Astrocyte (in vitro differentiated cells and primary cell): ENCODE results near the gene PARD3B. TPM values are rescaled to one million over a fixed set of nuclear protein-coding genes. Genes with fewer than 3 reads are reported as not detected.

Experiments
- DNase-seq: peaks from one replicate; pipeline ENCODE4 v3.0.0-alpha.2; 2010; ENCODE audit warnings: low read depth
- FAIRE-seq: peaks from 2 replicates; lab custom pipeline; 2011; peaks lifted over from hg19 to GRCh38; lab: Jason Lieb, UNC
- H2AFZ ChIP-seq: 2 replicates; pipeline ENCODE4 v1.6.0; 2012; ENCODE audit warnings: low read depth, low read length, inconsistent platforms
- H3K27ac ChIP-seq: 2 replicates; pipeline ENCODE4 v1.5.1; 2011; ENCODE audit warnings: low read depth, low read length, inconsistent platforms
- H3K27me3 ChIP-seq: 2 replicates; pipeline ENCODE4 v1.6.0; 2011; ENCODE audit warnings: low read length, inconsistent platforms; ENCODE audit not compliant: insufficient read depth
- H3K36me3 ChIP-seq: 2 replicates; pipeline ENCODE4 v1.5.1; 2011; ENCODE audit warnings: low read length, inconsistent platforms; ENCODE audit not compliant: insufficient read depth
- H3K4me1 ChIP-seq: 2 replicates; pipeline ENCODE4 v1.5.1; 2011; ENCODE audit warnings: low read length, inconsistent platforms; ENCODE audit not compliant: insufficient read depth
- H3K4me2 ChIP-seq: 2 replicates; pipeline ENCODE4 v1.6.0; 2012; ENCODE audit warnings: low read length, inconsistent platforms
- H3K4me3 ChIP-seq: 2 replicates; pipeline ENCODE4 v1.5.1; 2011; ENCODE audit warnings: low read depth, mild to moderate bottlenecking, low read length, inconsistent platforms; ENCODE audit not compliant: insufficient read depth
- H3K79me2 ChIP-seq: 2 replicates; pipeline ENCODE4 v1.6.0; 2012; ENCODE audit warnings: mild to moderate bottlenecking, low read length, inconsistent platforms; ENCODE audit not compliant: insufficient read depth
- H3K9ac ChIP-seq: 2 replicates; pipeline ENCODE4 v1.6.0; 2012; ENCODE audit warnings: mild to moderate bottlenecking, low read length, inconsistent platforms
- H3K9me3 ChIP-seq: 2 replicates; pipeline ENCODE4 v1.5.1; 2012; ENCODE audit warnings: low read depth, mild to moderate bottlenecking, low read length, inconsistent platforms; ENCODE audit not compliant: insufficient read depth
- H4K20me1 ChIP-seq: 2 replicates; pipeline ENCODE4 v1.6.0; 2012; ENCODE audit warnings: low read length, inconsistent platforms; ENCODE audit not compliant: insufficient read depth
- H3K27ac Mint-ChIP-seq: one replicate; pipeline ENCODE4 v1.8.0; 2021; ENCODE audit warnings: mild to moderate bottlenecking, mixed read lengths; ENCODE audit not compliant: unreplicated experiment
- H3K27me3 Mint-ChIP-seq: one replicate; pipeline ENCODE4 v1.8.0; 2021; ENCODE audit warnings: low read depth, mixed read lengths; ENCODE audit not compliant: unreplicated experiment
- H3K36me3 Mint-ChIP-seq: one replicate; pipeline ENCODE4 v1.8.0; 2021; ENCODE audit warnings: low read depth, mixed read lengths; ENCODE audit not compliant: unreplicated experiment
- H3K4me1 Mint-ChIP-seq: one replicate; pipeline ENCODE4 v1.8.0; 2021; ENCODE audit warnings: low read depth, mixed read lengths; ENCODE audit not compliant: unreplicated experiment
- H3K4me3 Mint-ChIP-seq: one replicate; pipeline ENCODE4 v1.8.0; 2021; ENCODE audit warnings: mild to moderate bottlenecking, moderate library complexity, mixed read lengths; ENCODE audit not compliant: unreplicated experiment
- H3K9me3 Mint-ChIP-seq: one replicate; pipeline ENCODE4 v1.8.0; 2021; ENCODE audit warnings: mild to moderate bottlenecking, mixed read lengths; ENCODE audit not compliant: unreplicated experiment
- EZH2 ChIP-seq: IDR thresholded peaks from 2 replicates; pipeline ENCODE4 v1.6.1; 2012; ENCODE audit warnings: mild to moderate bottlenecking, low read length, inconsistent platforms; ENCODE audit not compliant: insufficient read depth
- total RNA-seq: library from RNA; stranded (reverse); gene quantifications from 2 replicates; pipeline ENCODE4 v1.2.1, GENCODE V29; 2021
- TF ChIP-seq, protein P1 (sequence below): IDR thresholded peaks from 2 replicates; pipeline ENCODE4 v1.5.1; 2011; ENCODE audit warnings: low read depth, mild to moderate bottlenecking, inconsistent platforms, low read length, moderate library complexity; ENCODE audit not compliant: insufficient read depth

PARD3B gene
- total RNA-seq, 1 donor from 2014 or later = 6.5 TPM

DNA sequence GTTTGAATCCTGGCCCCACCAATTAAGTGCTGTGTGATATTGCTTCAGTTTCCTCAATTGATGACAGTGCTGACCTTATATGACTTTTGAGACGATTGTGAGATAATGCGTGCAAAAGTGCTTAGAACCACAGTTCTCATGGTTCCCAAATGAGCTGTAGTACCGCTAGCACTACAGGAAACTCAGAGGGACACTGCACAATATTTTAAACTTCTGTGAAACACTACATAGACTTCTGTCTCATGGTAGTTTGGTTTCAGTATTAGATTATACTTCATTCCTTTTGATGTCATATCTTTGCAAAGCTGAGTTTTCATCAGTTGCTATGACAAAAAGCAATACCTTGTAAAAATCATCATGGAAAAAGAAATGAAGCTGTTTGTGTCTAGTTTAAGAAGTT is 368.0 kb downstream of the PARD3B start:
- H3K4me2 ChIP-seq = no peak overlapping the region
- Mint-ChIP-seq H3K27me3 (no peaks in the 10 kb centered on the region), H3K9me3 (no peaks in the 10 kb centered on the region)

DNA sequence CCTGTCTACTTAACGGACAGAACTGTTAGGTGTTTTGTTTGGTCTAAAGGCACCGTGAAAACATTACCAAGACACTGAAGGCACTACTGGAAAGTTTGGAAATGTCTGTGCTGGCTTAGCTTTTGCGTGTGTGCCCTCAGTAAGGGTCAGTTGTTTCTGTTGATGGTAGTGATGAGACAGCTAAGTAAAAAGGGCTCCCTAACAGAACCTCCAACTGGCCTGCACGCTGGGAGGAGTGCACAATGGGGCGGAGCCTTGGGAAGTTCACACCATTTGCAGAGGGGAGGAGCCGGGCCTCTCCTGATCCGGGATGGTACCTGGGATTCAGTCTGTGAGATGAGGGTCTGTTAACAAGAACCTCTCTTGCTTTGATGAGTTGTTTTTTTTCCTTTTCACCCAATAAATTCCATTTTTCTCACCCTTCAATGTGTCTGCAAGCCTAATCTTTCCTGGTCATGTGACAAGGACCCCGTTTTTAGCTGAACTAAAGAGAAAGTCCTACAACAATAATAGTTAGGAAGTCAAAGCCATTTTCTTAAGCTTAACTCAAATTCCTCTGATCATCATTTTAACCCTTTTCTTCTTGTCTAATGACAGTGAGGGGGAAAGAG is 368.7 kb downstream of the PARD3B start:
- H3K9ac ChIP-seq = no peak overlapping the region
- no peak for FAIRE-seq
- no peaks in the 10 kb centered on the region for H3K4me1 ChIP-seq
- no peaks in the 10 kb centered on the region for H3K9me3 Mint-ChIP-seq
- no peaks in the 10 kb centered on the region for H3K79me2 ChIP-seq
- no peak for DNase-seq
- no peak overlapping the region for H3K4me2 ChIP-seq
- peaks cover 2% of the 10 kb centered on the region for H3K36me3 Mint-ChIP-seq
- H3K27me3 ChIP-seq = no peaks in the 10 kb centered on the region
- H2AFZ ChIP-seq = no peak overlapping the region
- H3K36me3 ChIP-seq = no peaks in the 10 kb centered on the region
- H3K27ac Mint-ChIP-seq = no peak overlapping the region
- H3K4me3 ChIP-seq = no peak overlapping the region
- no peaks in the 10 kb centered on the region for H3K4me1 Mint-ChIP-seq
- H4K20me1 ChIP-seq = no peaks in the 10 kb centered on the region
- H3K9me3 ChIP-seq = no peaks in the 10 kb centered on the region
- no peaks in the 10 kb centered on the region for H3K27me3 Mint-ChIP-seq
- no peak overlapping the region for H3K27ac ChIP-seq
- no peak overlapping the region for H3K4me3 Mint-ChIP-seq
- TF ChIP-seq, protein P1, sequence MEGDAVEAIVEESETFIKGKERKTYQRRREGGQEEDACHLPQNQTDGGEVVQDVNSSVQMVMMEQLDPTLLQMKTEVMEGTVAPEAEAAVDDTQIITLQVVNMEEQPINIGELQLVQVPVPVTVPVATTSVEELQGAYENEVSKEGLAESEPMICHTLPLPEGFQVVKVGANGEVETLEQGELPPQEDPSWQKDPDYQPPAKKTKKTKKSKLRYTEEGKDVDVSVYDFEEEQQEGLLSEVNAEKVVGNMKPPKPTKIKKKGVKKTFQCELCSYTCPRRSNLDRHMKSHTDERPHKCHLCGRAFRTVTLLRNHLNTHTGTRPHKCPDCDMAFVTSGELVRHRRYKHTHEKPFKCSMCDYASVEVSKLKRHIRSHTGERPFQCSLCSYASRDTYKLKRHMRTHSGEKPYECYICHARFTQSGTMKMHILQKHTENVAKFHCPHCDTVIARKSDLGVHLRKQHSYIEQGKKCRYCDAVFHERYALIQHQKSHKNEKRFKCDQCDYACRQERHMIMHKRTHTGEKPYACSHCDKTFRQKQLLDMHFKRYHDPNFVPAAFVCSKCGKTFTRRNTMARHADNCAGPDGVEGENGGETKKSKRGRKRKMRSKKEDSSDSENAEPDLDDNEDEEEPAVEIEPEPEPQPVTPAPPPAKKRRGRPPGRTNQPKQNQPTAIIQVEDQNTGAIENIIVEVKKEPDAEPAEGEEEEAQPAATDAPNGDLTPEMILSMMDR = no peak
- no peak for TF ChIP-seq EZH2

More for the DNA sequence above, 368.0 kb downstream of the PARD3B start:
- Mint-ChIP-seq H3K27ac (no peak overlapping the region), H3K4me1 (no peaks in the 10 kb centered on the region), H3K36me3 (peaks cover 2% of the 10 kb centered on the region), H3K4me3 (no peak overlapping the region)
- H3K27me3 ChIP-seq = no peaks in the 10 kb centered on the region
- no peak overlapping the region for H3K9ac ChIP-seq
- H3K79me2 ChIP-seq = no peaks in the 10 kb centered on the region
- no peaks in the 10 kb centered on the region for H3K4me1 ChIP-seq
- FAIRE-seq (no peak), DNase-seq (no peak)
- no peaks in the 10 kb centered on the region for H3K9me3 ChIP-seq
- H3K4me3 ChIP-seq = no peak overlapping the region
- no peak overlapping the region for H3K27ac ChIP-seq
- TF ChIP-seq, protein P1 = no peak
- no peak for TF ChIP-seq EZH2
- H3K36me3 ChIP-seq = no peaks in the 10 kb centered on the region
- no peak overlapping the region for H2AFZ ChIP-seq
- no peaks in the 10 kb centered on the region for H4K20me1 ChIP-seq

DNA sequence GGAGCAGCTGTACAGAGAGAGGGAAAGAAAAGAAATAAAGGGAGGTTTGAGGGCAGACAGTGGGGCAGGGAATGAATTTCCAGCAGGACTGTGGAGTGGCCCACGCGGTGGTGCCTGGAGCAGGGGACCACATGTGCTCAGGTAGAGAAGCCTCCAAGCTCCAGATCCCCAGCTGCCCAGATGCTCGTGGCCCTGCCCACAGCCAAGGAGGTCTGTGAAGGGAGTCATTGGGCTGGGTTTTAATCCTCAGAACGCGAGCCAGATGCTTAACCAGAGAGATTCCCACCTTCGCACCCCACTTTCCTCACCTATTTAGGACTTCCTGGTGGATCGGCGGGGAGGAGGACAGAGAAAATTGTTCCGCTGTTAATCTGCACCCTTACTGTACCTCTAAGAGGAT is 369.4 kb downstream of the PARD3B start:
- no peaks in the 10 kb centered on the region for H3K36me3 ChIP-seq
- Mint-ChIP-seq H3K27ac (no peak overlapping the region), H3K27me3 (no peaks in the 10 kb centered on the region), H3K9me3 (no peaks in the 10 kb centered on the region), H3K4me1 (no peaks in the 10 kb centered on the region), H3K36me3 (peaks cover 2% of the 10 kb centered on the region), H3K4me3 (no peak overlapping the region)
- H3K9me3 ChIP-seq = no peaks in the 10 kb centered on the region
- TF ChIP-seq EZH2 = no peak
- TF ChIP-seq, protein P1 = no peak
- no peaks in the 10 kb centered on the region for H3K27me3 ChIP-seq
- H3K27ac ChIP-seq = no peak overlapping the region
- H3K4me2 ChIP-seq = no peak overlapping the region
- no peaks in the 10 kb centered on the region for H3K79me2 ChIP-seq
- FAIRE-seq (no peak), DNase-seq (no peak)
- no peak overlapping the region for H2AFZ ChIP-seq
- no peaks in the 10 kb centered on the region for H4K20me1 ChIP-seq
- H3K4me3 ChIP-seq = no peak overlapping the region
- no peak overlapping the region for H3K9ac ChIP-seq
- no peaks in the 10 kb centered on the region for H3K4me1 ChIP-seq
